Vagina (tissue), 2 donors: ENCODE measurements around the gene PAX4. TPM values are rescaled to one million over a fixed set of nuclear protein-coding genes. Genes with fewer than 3 reads are reported as not detected.

Experiments
- DNase-seq, 2 donors: peaks; one replicate each; pipeline ENCODE4 v3.0.0-alpha.2; 2017; ENCODE audit errors: extremely low spot score in 2 of 2
- H3K27ac ChIP-seq: fragments of 200-600 bp; sonication (generic); one replicate; pipeline ENCODE4 v1.5.1; 2019
- H3K27me3 ChIP-seq: fragments of 200-600 bp; sonication (generic); one replicate; pipeline ENCODE4 v1.5.1; 2019
- H3K36me3 ChIP-seq, 2 donors: fragments of 200-600 bp; sonication (generic); one replicate each; pipeline ENCODE4 v1.5.1; 2017 to 2019
- H3K4me1 ChIP-seq: fragments of 200-600 bp; sonication (generic); one replicate; pipeline ENCODE4 v1.5.1; 2019
- H3K4me3 ChIP-seq, 2 donors: fragments of 200-600 bp; sonication (generic); 1 replicate in 1 of 2; 2 replicates in 1 of 2; pipeline ENCODE4 v1.5.1; 2016 to 2019
- H3K9me3 ChIP-seq: fragments of 200-600 bp; sonication (generic); one replicate; pipeline ENCODE4 v1.5.1; 2019
- POLR2A ChIP-seq, 2 donors: fragments of 450-650 bp; IDR thresholded peaks; one replicate each; pipeline ENCODE4 v1.6.1; 2017; ENCODE audit warnings: antibody characterized with exemption in 2 of 2, mild to moderate bottlenecking in 2 of 2, moderate library complexity in 2 of 2
- POLR2AphosphoS5 ChIP-seq, 2 donors: sonication (generic); formaldehyde crosslinking; IDR thresholded peaks; one replicate each; pipeline ENCODE4 v1.9.0; 2017; ENCODE audit warnings: antibody characterized with exemption in 2 of 2, mild to moderate bottlenecking in 2 of 2, low read depth in 1 of 2; ENCODE audit not compliant: insufficient read depth in 1 of 2
- intact Hi-C: fragments of 100-400 bp; cut with DNase I; formaldehyde crosslinking; loops from one replicate; pipeline ENCODE4 v1.15.1; 2023
- total RNA-seq: library from RNA; depleted of rRNA; stranded (reverse); fragments of >200 nt; gene quantifications from one replicate; pipeline ENCODE4 v1.2.3, GENCODE V29; 2016
- TF ChIP-seq, protein P1 (sequence below), 3 experiments: fragments of 450-650 bp in 2 of 3; fragments of 200-600 bp in 1 of 3; sonication (generic) in 1 of 3; IDR thresholded peaks; one replicate each; pipeline ENCODE4 v1.5.1; 2017 to 2019; ENCODE audit warnings: antibody characterized with exemption in 3 of 3, mild to moderate bottlenecking in 2 of 3, moderate library complexity in 2 of 3

The PAX4 gene
- total RNA-seq, 1 donor from 2014 or later = not detected

DNA sequence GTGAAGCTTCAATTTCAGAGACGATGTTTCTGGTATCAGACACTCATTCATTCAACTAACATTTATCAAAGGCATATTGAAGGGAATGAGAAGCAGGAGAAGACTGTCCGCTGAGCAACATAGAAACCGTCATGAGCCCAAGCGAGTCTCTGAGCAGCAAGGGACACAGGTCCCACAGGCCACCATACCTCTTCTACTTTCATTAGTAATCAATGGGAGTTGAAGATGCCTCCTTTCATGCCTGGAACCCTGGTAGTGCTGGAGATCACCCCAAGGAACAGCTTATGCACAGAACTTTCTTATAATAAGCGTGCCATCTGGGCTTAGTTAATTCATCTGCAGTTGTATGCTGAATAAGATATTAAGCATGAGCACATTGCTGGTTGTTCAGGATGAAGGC is 1.2 kb downstream of the PAX4 start:
- intact Hi-C loops = no loop called here
- H3K27me3 ChIP-seq = no peaks in the 10 kb centered on the region

DNA sequence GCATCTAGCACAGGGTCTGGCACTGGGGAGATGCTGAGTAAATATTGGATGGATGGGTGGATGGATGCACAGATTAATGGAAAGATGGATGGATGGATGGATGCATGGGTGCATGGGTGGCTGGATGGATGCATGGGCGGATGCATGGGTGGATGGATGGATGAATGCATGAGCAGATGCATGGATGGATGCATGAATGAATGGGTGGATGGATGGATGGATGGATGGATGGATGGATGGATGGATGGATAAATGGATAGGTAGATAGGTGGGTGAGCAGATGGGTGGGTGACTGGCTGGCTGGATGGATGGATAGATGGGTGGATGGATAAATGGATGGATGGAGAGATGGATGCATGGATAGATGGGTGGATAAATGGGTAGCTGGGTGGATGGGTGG is 5.7 kb downstream of the PAX4 start:
- Histone ChIP-seq H3K27me3 (no peaks in the 10 kb centered on the region), H3K4me3 (no peak overlapping the region), H3K27ac (no peak overlapping the region), H3K9me3 (no peaks in the 10 kb centered on the region), H3K36me3 (no peaks in the 10 kb centered on the region), H3K4me1 (no peaks in the 10 kb centered on the region)
- intact Hi-C loops = no loop called here
- DNase-seq = no peak
- TF ChIP-seq, protein P1, sequence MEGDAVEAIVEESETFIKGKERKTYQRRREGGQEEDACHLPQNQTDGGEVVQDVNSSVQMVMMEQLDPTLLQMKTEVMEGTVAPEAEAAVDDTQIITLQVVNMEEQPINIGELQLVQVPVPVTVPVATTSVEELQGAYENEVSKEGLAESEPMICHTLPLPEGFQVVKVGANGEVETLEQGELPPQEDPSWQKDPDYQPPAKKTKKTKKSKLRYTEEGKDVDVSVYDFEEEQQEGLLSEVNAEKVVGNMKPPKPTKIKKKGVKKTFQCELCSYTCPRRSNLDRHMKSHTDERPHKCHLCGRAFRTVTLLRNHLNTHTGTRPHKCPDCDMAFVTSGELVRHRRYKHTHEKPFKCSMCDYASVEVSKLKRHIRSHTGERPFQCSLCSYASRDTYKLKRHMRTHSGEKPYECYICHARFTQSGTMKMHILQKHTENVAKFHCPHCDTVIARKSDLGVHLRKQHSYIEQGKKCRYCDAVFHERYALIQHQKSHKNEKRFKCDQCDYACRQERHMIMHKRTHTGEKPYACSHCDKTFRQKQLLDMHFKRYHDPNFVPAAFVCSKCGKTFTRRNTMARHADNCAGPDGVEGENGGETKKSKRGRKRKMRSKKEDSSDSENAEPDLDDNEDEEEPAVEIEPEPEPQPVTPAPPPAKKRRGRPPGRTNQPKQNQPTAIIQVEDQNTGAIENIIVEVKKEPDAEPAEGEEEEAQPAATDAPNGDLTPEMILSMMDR (IDR thresholded peaks at IDR 0.05) = no peak
- TF ChIP-seq POLR2A (IDR thresholded peaks at IDR 0.05) (no peak), POLR2AphosphoS5 (IDR thresholded peaks at IDR 0.05; ENCODE audit: insufficient read depth in 1 of 2, low read depth in 1 of 2) (no peak)

More for the DNA sequence above, 1.2 kb downstream of the PAX4 start:
- TF ChIP-seq POLR2AphosphoS5 (IDR thresholded peaks at IDR 0.05; ENCODE audit: insufficient read depth in 1 of 2, low read depth in 1 of 2) (no peak), POLR2A (IDR thresholded peaks at IDR 0.05) (no peak)
- TF ChIP-seq, protein P1 (IDR thresholded peaks at IDR 0.05) = no peak
- H3K9me3 ChIP-seq = no peaks in the 10 kb centered on the region
- H3K27ac ChIP-seq = no peak overlapping the region
- no peaks in the 10 kb centered on the region for H3K36me3 ChIP-seq
- no peak for DNase-seq
- H3K4me1 ChIP-seq = no peaks in the 10 kb centered on the region
- no peak overlapping the region for H3K4me3 ChIP-seq

DNA sequence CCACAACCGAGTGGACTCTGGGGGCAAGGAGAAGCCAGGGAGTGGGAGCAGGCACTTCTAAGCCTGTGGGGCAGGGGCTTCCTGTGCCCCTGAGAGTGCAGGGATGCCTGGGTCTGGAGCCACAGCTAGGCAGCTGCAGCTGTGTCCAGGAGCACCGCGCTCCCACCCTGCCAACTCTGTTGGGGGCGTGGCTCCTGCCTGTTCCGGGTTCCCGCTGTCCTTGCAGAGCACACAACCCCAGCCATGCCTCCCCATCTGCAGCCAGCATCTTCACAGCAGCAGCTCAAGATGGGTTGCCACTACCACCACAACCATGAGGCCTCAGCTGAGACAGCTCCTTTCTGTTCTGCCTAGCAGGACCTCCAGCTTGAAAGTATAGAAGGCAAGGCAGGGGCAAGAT is 8.6 kb downstream of the PAX4 start:
- Histone ChIP-seq H3K27me3 (no peaks in the 10 kb centered on the region), H3K4me3 (no peak overlapping the region), H3K9me3 (no peaks in the 10 kb centered on the region), H3K27ac (no peak overlapping the region), H3K4me1 (no peaks in the 10 kb centered on the region), H3K36me3 (no peaks in the 10 kb centered on the region)
- TF ChIP-seq, protein P1 (IDR thresholded peaks at IDR 0.05) = no peak
- TF ChIP-seq POLR2A (IDR thresholded peaks at IDR 0.05) = no peak
- TF ChIP-seq POLR2AphosphoS5 (IDR thresholded peaks at IDR 0.05; ENCODE audit: insufficient read depth in 1 of 2, low read depth in 1 of 2) = no peak
- intact Hi-C loops = no loop called here
- no peak for DNase-seq

DNA sequence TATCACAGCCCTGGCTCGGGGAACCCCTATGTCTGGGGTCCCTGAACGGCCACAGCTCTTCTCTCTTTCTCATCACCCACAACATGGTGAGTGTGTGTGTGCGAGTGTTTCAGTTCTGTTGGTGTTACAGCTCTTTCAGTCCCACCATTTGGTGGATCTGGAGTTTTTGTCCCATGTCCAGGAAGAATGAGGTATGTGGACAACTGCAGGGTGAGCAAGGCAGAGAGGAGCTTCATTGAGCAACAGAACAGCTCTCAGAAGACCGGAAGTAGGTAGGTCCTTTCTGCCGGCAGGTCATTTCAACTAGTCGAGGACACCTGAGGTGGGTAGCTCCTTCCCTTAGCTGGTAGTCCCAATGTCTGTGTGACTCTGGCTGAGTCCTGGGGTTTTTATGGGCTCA is 9.5 kb downstream of the PAX4 start:
- Histone ChIP-seq H3K4me1 (no peaks in the 10 kb centered on the region), H3K27ac (no peak overlapping the region), H3K4me3 (no peak overlapping the region), H3K27me3 (no peaks in the 10 kb centered on the region), H3K36me3 (no peaks in the 10 kb centered on the region), H3K9me3 (no peaks in the 10 kb centered on the region)
- intact Hi-C loops = no loop called here
- no peak for DNase-seq
- TF ChIP-seq, protein P1 (IDR thresholded peaks at IDR 0.05) = no peak
- TF ChIP-seq POLR2A (IDR thresholded peaks at IDR 0.05) (no peak), POLR2AphosphoS5 (IDR thresholded peaks at IDR 0.05; ENCODE audit: insufficient read depth in 1 of 2, low read depth in 1 of 2) (no peak)

DNA sequence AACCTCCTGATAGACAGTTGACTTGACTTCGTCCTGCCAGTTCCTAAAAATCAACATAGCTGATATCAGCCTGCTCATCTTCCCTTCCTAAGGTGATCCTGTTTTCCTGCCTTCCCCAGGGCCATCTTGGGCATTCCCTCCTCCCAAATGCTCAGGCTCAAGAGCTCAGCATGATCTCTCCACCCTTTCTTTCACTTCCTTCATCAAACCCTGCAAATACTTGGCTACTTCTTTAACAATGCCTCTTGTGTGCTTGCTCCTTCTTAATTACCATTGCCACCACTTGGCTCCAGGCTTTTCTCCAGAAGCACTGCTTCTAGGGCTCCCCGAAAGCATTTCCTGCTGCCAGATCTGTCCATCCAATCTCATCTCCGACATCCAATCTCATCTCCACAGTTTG is 17.1 kb downstream of the PAX4 start:
- Histone ChIP-seq H3K9me3 (no peaks in the 10 kb centered on the region), H3K4me1 (no peaks in the 10 kb centered on the region), H3K27me3 (no peaks in the 10 kb centered on the region), H3K36me3 (no peaks in the 10 kb centered on the region), H3K27ac (no peak overlapping the region), H3K4me3 (no peak overlapping the region)
- TF ChIP-seq, protein P1 (IDR thresholded peaks at IDR 0.05) = no peak
- TF ChIP-seq POLR2A (IDR thresholded peaks at IDR 0.05) (no peak), POLR2AphosphoS5 (IDR thresholded peaks at IDR 0.05; ENCODE audit: insufficient read depth in 1 of 2, low read depth in 1 of 2) (no peak)
- intact Hi-C loops = no loop called here
- DNase-seq = no peak
